ENCODE data around the gene PAX8. TPM values are rescaled to one million over a fixed set of nuclear protein-coding genes. Genes with fewer than 3 reads are reported as not detected.
A peak's percentile ranks its signal among the peaks of the same experiment; 100 is the strongest.
"Not testable (repeated sequence)": the region's sequence is repeated elsewhere in the genome, so short reads cannot be mapped to it uniquely, and the experiment has no call there.

Gene PAX8
- polyA plus RNA-seq, 1 experiment, result 1.6 TPM

GRCh38 chr2:113297590-113297989 is 18.9 kb upstream of the PAX8 start:
- H3K36me3 ChIP-seq (ENCODE audit: control insufficient read depth, insufficient read depth, low read length); H3K4me3 ChIP-seq (ENCODE audit: low read depth, low read length); DNase-seq (ENCODE audit: low read depth); H3K27me3 ChIP-seq (ENCODE audit: control insufficient read depth, insufficient read depth, low read length); POLR2A ChIA-PET: not testable (repeated sequence)
- CTCF ChIA-PET, result interaction anchor here (1.0 to 1.8 kb wide), 6 partner anchors 10 to 72 kb away, joined by 3 to 11 read pairs (median 4); no protein-coding TSS in a partner anchor
- TF ChIP-seq, protein P1, sequence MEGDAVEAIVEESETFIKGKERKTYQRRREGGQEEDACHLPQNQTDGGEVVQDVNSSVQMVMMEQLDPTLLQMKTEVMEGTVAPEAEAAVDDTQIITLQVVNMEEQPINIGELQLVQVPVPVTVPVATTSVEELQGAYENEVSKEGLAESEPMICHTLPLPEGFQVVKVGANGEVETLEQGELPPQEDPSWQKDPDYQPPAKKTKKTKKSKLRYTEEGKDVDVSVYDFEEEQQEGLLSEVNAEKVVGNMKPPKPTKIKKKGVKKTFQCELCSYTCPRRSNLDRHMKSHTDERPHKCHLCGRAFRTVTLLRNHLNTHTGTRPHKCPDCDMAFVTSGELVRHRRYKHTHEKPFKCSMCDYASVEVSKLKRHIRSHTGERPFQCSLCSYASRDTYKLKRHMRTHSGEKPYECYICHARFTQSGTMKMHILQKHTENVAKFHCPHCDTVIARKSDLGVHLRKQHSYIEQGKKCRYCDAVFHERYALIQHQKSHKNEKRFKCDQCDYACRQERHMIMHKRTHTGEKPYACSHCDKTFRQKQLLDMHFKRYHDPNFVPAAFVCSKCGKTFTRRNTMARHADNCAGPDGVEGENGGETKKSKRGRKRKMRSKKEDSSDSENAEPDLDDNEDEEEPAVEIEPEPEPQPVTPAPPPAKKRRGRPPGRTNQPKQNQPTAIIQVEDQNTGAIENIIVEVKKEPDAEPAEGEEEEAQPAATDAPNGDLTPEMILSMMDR (IDR thresholded peaks at IDR 0.05; ENCODE audit: insufficient read depth, low read depth, low read length), result peak; percentile 36

- ChIA-PET CTCF (interaction anchor here (1.0 kb wide), 1 partner anchor 67 kb away, joined by 3 read pairs; no protein-coding TSS in a partner anchor), POLR2A (no interaction called here)
- no peak for DNase-seq (ENCODE audit: low read depth)
- Histone ChIP-seq H3K4me3 (ENCODE audit: low read depth, low read length) (no peak overlapping the region), H3K36me3 (ENCODE audit: control insufficient read depth, insufficient read depth, low read length) (no peaks in the 10 kb centered on the region), H3K27me3 (ENCODE audit: control insufficient read depth, insufficient read depth, low read length) (no peaks in the 10 kb centered on the region; the same call in 1 of the 2 replicates)
- TF ChIP-seq, protein P1 (IDR thresholded peaks at IDR 0.05; ENCODE audit: insufficient read depth, low read depth, low read length), result no peak
Measured at GRCh38 chr2:113291191-113291590, 12.5 kb upstream of the PAX8 start.

- DNase-seq (ENCODE audit: low read depth); H3K4me3 ChIP-seq (ENCODE audit: low read depth, low read length); H3K27me3 ChIP-seq (ENCODE audit: control insufficient read depth, insufficient read depth, low read length); POLR2A ChIA-PET; H3K36me3 ChIP-seq (ENCODE audit: control insufficient read depth, insufficient read depth, low read length): not testable (repeated sequence)
- CTCF ChIA-PET, result interaction anchor here (1.8 to 1.9 kb wide), 2 partner anchors 9 to 76 kb away, joined by 3 to 4 read pairs; no protein-coding TSS in a partner anchor
Measured at GRCh38 chr2:113288674-113289149, 10.0 kb upstream of the PAX8 start.

DNA sequence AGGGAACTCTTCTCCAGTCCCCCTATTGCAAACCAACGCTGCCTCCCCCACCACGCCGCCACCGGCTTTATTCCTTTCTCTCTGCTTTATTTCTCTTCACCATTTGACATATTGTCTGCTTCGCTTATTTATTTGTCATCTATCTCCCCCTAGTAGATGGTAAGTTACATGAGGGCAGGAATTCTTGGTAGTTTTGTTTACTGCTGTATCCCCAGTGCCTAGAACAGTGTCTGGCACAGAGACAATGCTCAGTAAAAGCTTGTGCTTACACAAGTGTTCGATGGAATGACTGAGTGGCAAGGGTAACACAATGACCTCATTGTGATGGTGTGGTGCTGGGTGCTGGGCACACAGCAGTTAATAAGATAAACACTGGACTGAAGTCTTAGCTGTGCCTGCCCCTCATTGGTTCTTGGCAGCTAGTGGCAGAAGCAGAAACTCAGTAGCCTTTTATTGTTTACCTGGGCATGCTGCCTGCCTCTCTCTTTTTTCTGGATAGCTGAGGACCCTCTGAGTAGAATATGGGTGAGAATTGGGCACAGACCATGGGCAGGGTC is 9.5 kb upstream of the PAX8 start:
- CTCF ChIA-PET, result interaction anchor here (1.8 to 1.9 kb wide), 2 partner anchors 9 to 77 kb away, joined by 3 to 4 read pairs; no protein-coding TSS in a partner anchor
- POLR2A ChIA-PET, result not testable (repeated sequence)

GRCh38 chr2:113285816-113286215 is 7.1 kb upstream of the PAX8 start:
- POLR2A ChIA-PET, result no interaction called here
- no peak for DNase-seq (ENCODE audit: low read depth)
- no peak overlapping the region for H3K4me3 ChIP-seq (ENCODE audit: low read depth, low read length)
- CTCF ChIA-PET, result interaction anchor here (1.1 kb wide), 1 partner anchor 29 kb away, joined by 3 read pairs; no protein-coding TSS in a partner anchor
- TF ChIP-seq, protein P1 (IDR thresholded peaks at IDR 0.05; ENCODE audit: insufficient read depth, low read depth, low read length), result no peak
- no peaks in the 10 kb centered on the region for H3K27me3 ChIP-seq (ENCODE audit: control insufficient read depth, insufficient read depth, low read length)
- no peaks in the 10 kb centered on the region for H3K36me3 ChIP-seq (ENCODE audit: control insufficient read depth, insufficient read depth, low read length)

More for the DNA sequence above, 9.5 kb upstream of the PAX8 start:
- H3K36me3 ChIP-seq (ENCODE audit: control insufficient read depth, insufficient read depth, low read length); H3K4me3 ChIP-seq (ENCODE audit: low read depth, low read length); DNase-seq (ENCODE audit: low read depth); H3K27me3 ChIP-seq (ENCODE audit: control insufficient read depth, insufficient read depth, low read length): not testable (repeated sequence)

- CTCF ChIA-PET; H3K4me3 ChIP-seq (ENCODE audit: low read depth, low read length); H3K36me3 ChIP-seq (ENCODE audit: control insufficient read depth, insufficient read depth, low read length); POLR2A ChIA-PET; H3K27me3 ChIP-seq (ENCODE audit: control insufficient read depth, insufficient read depth, low read length): not testable (repeated sequence)
- DNase-seq (ENCODE audit: low read depth), result peak; percentile 43
Measured at GRCh38 chr2:113284999-113285398, 6.3 kb upstream of the PAX8 start.
